Neutrophil (primary cell): Measurements from ENCODE around the gene RNF7.

Source experiments
- H3K27ac ChIP-seq: fragments of 200-600 bp; sonication (generic); 2 replicates; pipeline ENCODE4 v1.5.1; 2016; ENCODE audit warnings: mild to moderate bottlenecking, moderate library complexity
- H3K27me3 ChIP-seq: fragments of 200-600 bp; sonication (generic); 2 replicates; pipeline ENCODE4 v1.6.0; 2016; ENCODE audit warnings: mild to moderate bottlenecking
- H3K36me3 ChIP-seq: fragments of 200-600 bp; sonication (generic); 2 replicates; pipeline ENCODE4 v1.5.1; 2017
- H3K4me1 ChIP-seq, 2 experiments: fragments of 200-600 bp in 1 of 2; sonication (generic) in 1 of 2; 1 replicate in 1 of 2; 2 replicates in 1 of 2; pipeline versions ENCODE4 v1.5.1 to v1.6.1; 2013 to 2016; ENCODE audit warnings: low read depth in 1 of 2, low read length in 1 of 2, mild to moderate bottlenecking in 1 of 2, moderate library complexity in 1 of 2; ENCODE audit not compliant: control insufficient read depth in 1 of 2, insufficient read depth in 1 of 2
- H3K4me3 ChIP-seq, 2 experiments: fragments of 200-600 bp in 1 of 2; sonication (generic) in 1 of 2; 1 replicate in 1 of 2; 2 replicates in 1 of 2; pipeline ENCODE4 v1.5.1; 2013 to 2016; ENCODE audit warnings: low read depth in 1 of 2, low read length in 1 of 2, mild to moderate bottlenecking in 1 of 2, moderate library complexity in 1 of 2
- H3K9me3 ChIP-seq: fragments of 200-600 bp; sonication (generic); 2 replicates; pipeline ENCODE4 v1.5.1; 2016
- CTCF ChIP-seq: fragments of 200-600 bp; sonication (generic); IDR thresholded peaks from 2 replicates; pipeline ENCODE4 v1.5.1; 2016; ENCODE audit warnings: antibody characterized with exemption

Gene RNF7

GRCh38 chr3:141776376-141776775 is 38.3 kb downstream of the RNF7 start:
- no peak overlapping the region for H3K4me3 ChIP-seq

GRCh38 chr3:141776885-141777284 is 38.8 kb downstream of the RNF7 start:
- H3K27me3 ChIP-seq, result no peaks in the 10 kb centered on the region
- no peak overlapping the region for H3K4me3 ChIP-seq
- H3K36me3 ChIP-seq, result no peaks in the 10 kb centered on the region
- no peaks in the 10 kb centered on the region for H3K9me3 ChIP-seq
- no peak for TF ChIP-seq CTCF
- H3K4me1 ChIP-seq, result no peaks in the 10 kb centered on the region
- H3K27ac ChIP-seq, result no peak overlapping the region

More at GRCh38 chr3:141776376-141776775, 38.3 kb downstream of the RNF7 start:
- no peak for TF ChIP-seq CTCF
- Histone ChIP-seq H3K4me1 (no peaks in the 10 kb centered on the region), H3K27ac (no peak overlapping the region), H3K9me3 (no peaks in the 10 kb centered on the region), H3K36me3 (no peaks in the 10 kb centered on the region), H3K27me3 (no peaks in the 10 kb centered on the region)

GRCh38 chr3:141777957-141778813 is 40.1 kb downstream of the RNF7 start:
- no peak overlapping the region for H3K4me3 ChIP-seq
- H3K9me3 ChIP-seq, result no peaks in the 10 kb centered on the region
- no peaks in the 10 kb centered on the region for H3K27me3 ChIP-seq
- H3K27ac ChIP-seq, result no peak overlapping the region
- no peaks in the 10 kb centered on the region for H3K4me1 ChIP-seq
- TF ChIP-seq CTCF, result no peak
- no peaks in the 10 kb centered on the region for H3K36me3 ChIP-seq

GRCh38 chr3:141779667-141780066 is 41.6 kb downstream of the RNF7 start:
- no peak overlapping the region for H3K27ac ChIP-seq
- no peaks in the 10 kb centered on the region for H3K4me1 ChIP-seq
- no peak overlapping the region for H3K4me3 ChIP-seq
- TF ChIP-seq CTCF, result no peak
- H3K9me3 ChIP-seq, result no peaks in the 10 kb centered on the region
- no peaks in the 10 kb centered on the region for H3K36me3 ChIP-seq
- no peaks in the 10 kb centered on the region for H3K27me3 ChIP-seq

GRCh38 chr3:141782386-141782932 is 44.4 kb downstream of the RNF7 start:
- Histone ChIP-seq H3K27me3 (no peaks in the 10 kb centered on the region), H3K27ac (no peak overlapping the region), H3K9me3 (no peaks in the 10 kb centered on the region), H3K4me3 (no peak overlapping the region), H3K36me3 (no peaks in the 10 kb centered on the region), H3K4me1 (no peaks in the 10 kb centered on the region)
- no peak for TF ChIP-seq CTCF
